Skin of body (tissue), 2 donors: ENCODE results near the gene RBP5. TPM values are rescaled to one million over a fixed set of nuclear protein-coding genes. Genes with fewer than 3 reads are reported as not detected.

Source experiments
- DNase-seq: peaks from one replicate; lab custom pipeline; 2025; lab: John Stamatoyannopoulos, UW
- total RNA-seq: library from RNA; depleted of rRNA; stranded (reverse); fragments of >200 nt; gene quantifications from one replicate; pipeline ENCODE4 v1.2.3, GENCODE V29; 2014

Gene RBP5
- 1.4 TPM for total RNA-seq

GRCh38 chr12:7128681-7129286 lies at the start of gene RBP5:
TSS of gene RBP5 (minus strand) at chr12:7128889. CDS start at chr12:7128775, 114 bp downstream.
- DNase-seq = no peak

- no peak for DNase-seq
These were observed 49.8 kb upstream of the RBP5 start for GRCh38 chr12:7178481-7178880.

- no peak for DNase-seq
These were observed 47.9 kb upstream of the RBP5 start for GRCh38 chr12:7176595-7176994.

- DNase-seq = no peak
These were observed 46.8 kb upstream of the RBP5 start for GRCh38 chr12:7175493-7175892.

GRCh38 chr12:7171854-7172253 lies 43.2 kb upstream of the RBP5 start:
- no peak for DNase-seq

GRCh38 chr12:7169951-7170350 lies 41.3 kb upstream of the RBP5 start:
- no peak for DNase-seq

- no peak for DNase-seq
These were observed 34.0 kb upstream of the RBP5 start for GRCh38 chr12:7162691-7163114.

GRCh38 chr12:7161811-7162210 lies 33.1 kb upstream of the RBP5 start:
- no peak for DNase-seq

GRCh38 chr12:7161327-7161726 lies 32.6 kb upstream of the RBP5 start:
- no peak for DNase-seq

- DNase-seq = no peak
These were observed 31.5 kb upstream of the RBP5 start for GRCh38 chr12:7160183-7160582.

GRCh38 chr12:7158781-7159609 lies 30.3 kb upstream of the RBP5 start:
- no peak for DNase-seq

- DNase-seq = no peak
These were observed 28.7 kb upstream of the RBP5 start for GRCh38 chr12:7157391-7157790.

GRCh38 chr12:7156259-7157197 lies 27.8 kb upstream of the RBP5 start:
- DNase-seq = no peak

GRCh38 chr12:7155471-7156034 lies 26.9 kb upstream of the RBP5 start:
- no peak for DNase-seq

GRCh38 chr12:7154901-7155470 lies 26.3 kb upstream of the RBP5 start:
- DNase-seq = no peak

- no peak for DNase-seq
These were observed 25.4 kb upstream of the RBP5 start for GRCh38 chr12:7154042-7154441.

- DNase-seq = no peak
These were observed 24.1 kb upstream of the RBP5 start for GRCh38 chr12:7152818-7153217.

- no peak for DNase-seq
These were observed 22.8 kb upstream of the RBP5 start for GRCh38 chr12:7151532-7151931.

- DNase-seq = no peak
These were observed 22.2 kb upstream of the RBP5 start for GRCh38 chr12:7150841-7151240.

- no peak for DNase-seq
These were observed 21.7 kb upstream of the RBP5 start for GRCh38 chr12:7150356-7150755.

GRCh38 chr12:7146906-7147305 lies 18.2 kb upstream of the RBP5 start:
- no peak for DNase-seq
